GM15510 (cell line): ENCODE data around the gene TRPM3.

ENCODE experiments used
- POLR2A ChIP-seq: IDR thresholded peaks from 3 replicates; pipeline ENCODE4 v1.6.1; 2011; ENCODE audit warnings: borderline replicate concordance; ENCODE audit not compliant: insufficient read length; ENCODE audit errors: extremely low read depth

The TRPM3 gene

GRCh38 chr9:70616228-70616990 is 505.0 kb downstream of the TRPM3 start:
- no peak for TF ChIP-seq POLR2A

GRCh38 chr9:70615464-70616138 is 505.8 kb downstream of the TRPM3 start:
- TF ChIP-seq POLR2A: no peak

DNA sequence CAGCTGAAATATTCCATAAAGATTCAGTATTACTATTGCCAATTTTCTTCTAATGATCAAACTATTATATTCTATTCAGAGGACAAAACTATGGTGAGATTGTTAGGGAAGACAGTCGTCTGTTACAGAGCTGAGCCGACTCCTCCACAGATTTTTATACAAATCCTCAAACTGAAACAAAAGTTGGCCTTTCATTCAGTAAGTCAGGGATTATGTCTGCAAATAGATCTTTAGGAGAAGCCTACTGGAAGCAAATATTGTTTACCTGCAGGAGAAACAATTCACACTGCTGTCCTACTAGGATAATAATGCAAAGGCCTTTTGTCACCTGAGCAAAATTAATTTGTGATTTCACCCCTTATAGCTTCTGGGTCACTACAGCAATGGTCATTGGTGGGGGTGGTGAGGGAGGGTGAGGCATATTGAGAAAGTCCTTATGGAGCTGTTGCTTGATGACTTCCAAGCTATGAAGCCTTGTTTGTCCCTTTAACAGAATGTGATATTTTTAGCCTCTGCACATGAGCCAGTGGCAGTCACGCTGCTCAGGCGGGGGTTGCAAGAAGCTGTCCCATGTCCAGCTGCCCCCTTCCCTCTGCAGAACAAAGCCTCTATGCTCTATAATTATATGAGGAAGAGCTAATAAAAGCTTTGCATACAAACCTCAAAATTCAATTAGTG is 506.5 kb downstream of the TRPM3 start:
- TF ChIP-seq POLR2A: no peak

DNA sequence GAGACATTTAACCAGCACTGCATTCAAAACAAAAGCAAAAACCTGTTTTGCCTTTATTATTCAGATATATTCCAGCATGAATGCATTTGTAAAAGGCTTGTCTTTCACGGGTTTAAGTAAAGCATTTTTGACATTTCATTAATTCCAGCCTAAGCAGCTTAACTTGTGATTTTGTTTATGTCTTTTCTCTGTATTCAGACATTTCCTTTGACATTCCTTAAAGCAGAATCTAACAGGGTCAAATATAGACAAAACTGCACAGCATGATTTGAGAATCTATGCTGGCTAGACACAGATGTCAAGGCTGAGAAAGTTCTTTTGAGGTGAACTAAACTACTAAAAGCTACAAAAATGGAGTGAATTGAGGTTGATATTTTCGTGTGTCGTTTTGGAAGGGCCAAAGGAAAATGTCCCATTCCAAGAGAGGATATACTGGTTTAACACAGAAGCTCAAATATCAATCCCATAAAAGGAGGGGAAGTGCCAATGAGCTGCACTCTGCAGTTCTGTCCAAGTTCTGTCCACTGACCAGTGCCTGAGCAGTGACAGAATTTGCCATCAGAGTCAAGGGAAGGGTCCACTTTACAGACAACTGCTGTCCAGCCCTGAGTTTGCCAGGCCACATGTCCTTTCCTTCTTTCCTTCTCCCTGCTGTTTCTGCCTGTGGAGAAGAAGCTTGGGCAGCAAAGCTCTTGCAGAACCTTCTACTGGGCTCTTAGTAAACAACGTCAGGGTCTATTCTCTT is 508.2 kb downstream of the TRPM3 start:
- no peak for TF ChIP-seq POLR2A

GRCh38 chr9:70610287-70610644 is 511.2 kb downstream of the TRPM3 start:
- TF ChIP-seq POLR2A: no peak

GRCh38 chr9:70609542-70610286 is 511.7 kb downstream of the TRPM3 start:
- TF ChIP-seq POLR2A: no peak

DNA sequence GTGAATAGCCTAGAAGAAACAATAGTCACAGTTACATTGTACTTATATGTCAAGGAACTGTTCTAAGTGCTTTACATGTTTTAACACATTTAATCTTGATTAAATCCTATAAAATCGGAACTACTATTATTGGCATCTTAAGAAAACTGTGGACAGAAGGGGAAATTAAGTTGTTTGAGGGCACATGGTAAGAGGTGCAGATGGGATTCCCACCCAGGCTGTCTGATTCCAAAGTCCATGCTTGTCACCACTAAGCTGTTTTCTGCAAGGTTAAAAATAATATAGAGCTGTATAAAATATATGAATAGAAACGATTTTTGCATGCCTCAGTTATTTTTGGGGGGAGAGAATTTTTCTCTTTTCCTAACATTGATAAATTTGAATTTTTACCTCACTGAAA is 512.4 kb downstream of the TRPM3 start:
- TF ChIP-seq POLR2A: no peak

DNA sequence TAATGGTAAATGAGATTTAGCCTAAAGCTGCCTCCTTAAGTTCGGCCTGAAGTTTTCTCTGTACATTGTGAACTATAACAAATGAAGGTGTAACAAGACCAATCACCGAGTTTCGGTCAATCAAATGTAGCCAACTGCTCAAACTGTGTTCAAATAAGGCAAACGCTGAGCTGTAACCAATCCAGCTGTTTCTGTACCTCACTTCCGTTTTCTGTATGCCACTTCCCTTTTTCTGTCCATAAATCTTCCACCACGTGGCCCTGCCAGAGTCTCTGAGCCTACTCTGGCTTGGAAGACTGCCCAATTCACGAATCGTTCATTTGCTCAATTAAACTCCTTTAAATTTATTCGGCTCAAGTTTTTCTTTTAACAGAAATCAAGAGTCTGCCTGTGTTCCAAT is 513.5 kb downstream of the TRPM3 start:
- no peak for TF ChIP-seq POLR2A

- no peak for TF ChIP-seq POLR2A
Measured at GRCh38 chr9:70607329-70607728, 514.1 kb downstream of the TRPM3 start.

DNA sequence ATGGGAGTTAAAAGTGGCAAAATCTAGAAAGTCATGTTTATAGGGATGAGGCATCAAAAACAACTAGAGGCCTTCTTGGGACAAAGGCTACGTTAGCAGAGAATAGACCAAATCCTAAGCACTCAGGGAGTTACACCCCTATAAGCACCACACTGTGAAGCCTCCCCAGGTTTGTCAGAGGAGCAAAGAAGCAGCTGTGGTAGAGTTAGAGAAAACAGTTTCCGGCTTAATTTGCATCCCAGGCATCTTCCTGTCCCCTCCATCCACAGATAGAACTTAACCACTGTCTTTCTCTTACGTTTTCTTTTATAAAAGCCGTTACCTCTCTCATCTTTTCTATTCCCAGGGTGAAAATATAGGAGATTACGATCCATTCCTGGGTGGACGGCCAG is 518.4 kb downstream of the TRPM3 start:
- no peak for TF ChIP-seq POLR2A

GRCh38 chr9:70602321-70603019 is 519.0 kb downstream of the TRPM3 start:
- TF ChIP-seq POLR2A: no peak

- no peak for TF ChIP-seq POLR2A
Measured at GRCh38 chr9:70601000-70601951, 520.1 kb downstream of the TRPM3 start.

DNA sequence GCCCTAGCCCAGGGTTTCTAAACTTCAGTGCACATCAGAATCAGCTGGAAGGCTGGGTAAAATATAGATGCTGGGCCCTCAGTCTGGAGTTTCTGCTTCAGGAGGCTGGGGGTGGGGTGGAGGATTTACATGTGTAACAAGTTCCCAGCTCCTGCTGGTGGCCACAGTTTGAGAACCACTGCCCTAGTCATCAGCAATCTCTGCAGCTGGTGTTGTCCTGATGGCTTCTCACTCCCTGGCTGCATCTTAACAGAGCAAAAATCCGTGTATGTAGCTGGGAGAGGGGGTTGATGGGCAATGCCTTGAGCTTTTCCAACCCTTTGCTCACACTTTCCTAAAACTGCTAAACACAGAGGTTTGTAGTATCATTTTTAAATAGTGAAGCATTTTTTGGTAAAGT is 520.9 kb downstream of the TRPM3 start:
- TF ChIP-seq POLR2A: no peak
